AG20443 (cell line): ENCODE data around the gene C1orf52.

ENCODE experiments used
- DNase-seq: peaks from one replicate; pipeline ENCODE4 v3.0.0; 2012; ENCODE audit warnings: low spot score, mixed read lengths

Gene C1orf52

DNA sequence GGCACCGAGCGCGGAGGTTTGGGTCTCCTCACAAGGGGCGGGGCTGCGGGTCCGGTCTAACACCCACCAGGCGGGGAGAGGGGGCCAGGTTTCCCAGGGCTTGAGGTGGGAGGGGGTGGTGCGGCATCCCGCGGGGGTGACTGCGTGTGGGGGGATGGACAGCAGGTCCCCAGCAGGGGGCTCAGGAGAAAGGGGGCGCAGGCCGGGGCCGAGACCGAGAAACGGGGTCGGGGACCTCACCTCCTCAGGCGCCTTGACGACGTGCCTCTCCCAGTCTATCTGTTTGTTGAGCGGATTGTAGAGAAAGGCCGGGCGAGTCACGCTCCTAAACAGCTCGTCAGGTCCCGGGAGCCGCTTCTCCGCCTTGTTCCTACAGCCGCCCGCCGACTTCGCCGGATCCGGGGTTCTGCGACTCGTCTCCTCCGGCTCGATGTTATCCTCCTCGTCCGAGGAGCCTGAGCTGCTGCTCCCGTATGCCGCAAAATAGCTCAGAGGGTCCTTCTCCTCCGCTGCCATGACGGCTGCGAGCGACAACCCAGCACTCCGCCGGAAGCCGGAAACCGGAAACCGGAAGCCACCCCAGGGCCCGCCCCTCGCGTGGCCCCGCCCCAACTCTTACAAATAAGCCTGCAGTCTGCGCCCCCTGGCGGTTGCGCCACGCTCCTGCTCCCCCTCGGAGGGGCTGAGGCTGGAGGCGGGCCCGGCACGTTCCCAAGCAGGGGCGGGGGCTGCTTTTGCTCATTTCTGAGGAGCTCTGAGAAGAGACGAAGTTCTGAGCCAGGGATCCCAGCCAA is at the start of gene C1orf52:
C1orf52 (minus strand) TSS at position 545 of the 794 bp plus-strand sequence; CDS start at position 516, 29 bp downstream.
- peak; percentile 95 for DNase-seq

DNA sequence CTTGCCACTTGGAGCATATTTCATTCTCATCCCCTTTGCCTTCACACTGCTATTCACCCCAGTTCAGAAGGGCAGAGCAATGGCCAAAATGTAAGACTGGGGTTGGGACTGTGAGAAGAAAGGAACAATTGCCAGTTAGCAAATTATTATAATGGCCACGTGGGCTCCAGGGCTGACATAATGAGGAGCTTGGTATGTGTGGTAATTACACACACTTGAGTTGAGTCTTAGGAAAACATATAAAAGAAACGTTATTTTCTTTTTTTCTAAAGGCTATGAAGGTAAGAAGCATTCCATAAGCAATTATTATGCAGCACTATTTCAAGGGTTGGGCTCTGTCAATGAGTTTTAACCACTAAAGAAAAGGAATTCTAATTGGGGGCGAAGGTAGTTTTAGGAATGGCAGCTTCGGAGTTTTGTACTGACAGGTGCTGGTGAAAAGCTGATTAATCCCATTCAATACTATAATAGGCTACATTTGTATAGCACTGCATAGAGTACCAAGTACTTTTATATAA is 49.4 kb upstream of the C1orf52 start:
- no peak for DNase-seq

DNA sequence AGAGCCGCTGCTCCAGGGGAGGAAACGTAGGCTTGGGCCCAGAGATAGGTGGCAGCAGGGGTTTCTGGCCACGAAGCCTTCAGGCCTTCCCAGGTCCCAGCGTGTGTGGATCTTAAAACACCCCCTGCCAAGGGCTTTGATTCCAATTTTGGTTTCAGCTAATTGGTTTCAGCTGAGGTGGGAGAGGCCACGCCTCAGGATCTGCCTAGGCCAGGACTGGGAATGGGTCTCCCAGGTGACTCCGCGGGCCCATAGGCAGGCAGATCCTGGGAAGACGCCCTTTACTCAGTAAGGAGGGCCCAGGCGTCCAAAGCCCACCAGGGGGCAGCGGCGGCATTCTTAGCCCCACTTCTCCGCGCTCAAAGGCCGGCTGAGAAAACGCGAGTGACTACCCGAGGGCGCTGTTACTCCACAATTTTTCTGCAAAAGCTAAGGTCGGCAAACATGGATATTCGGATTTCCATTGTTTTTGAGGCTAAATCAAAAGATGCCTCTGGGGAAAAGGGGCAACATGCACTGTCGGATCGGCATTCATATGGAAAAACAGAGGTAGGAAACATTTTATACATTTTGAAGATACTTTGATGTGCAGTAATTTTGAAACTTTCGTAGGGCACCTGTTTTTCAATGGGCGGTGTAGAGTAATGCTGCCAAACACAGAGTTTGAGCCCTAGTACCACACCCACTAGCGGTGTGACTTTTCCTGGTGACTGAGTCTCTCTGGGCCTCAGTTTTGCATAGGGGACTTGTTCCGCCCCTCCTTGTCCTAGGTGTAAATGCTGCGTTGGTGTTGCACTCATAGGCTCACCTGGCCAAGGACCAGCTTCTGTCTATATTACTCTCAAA is 48.7 kb upstream of the C1orf52 start:
- DNase-seq, result peak; percentile 85

GRCh38 chr1:85306236-85306635 is 46.8 kb upstream of the C1orf52 start:
- DNase-seq, result no peak

GRCh38 chr1:85303440-85304162 is 44.1 kb upstream of the C1orf52 start:
- DNase-seq, result peak; percentile 25

DNA sequence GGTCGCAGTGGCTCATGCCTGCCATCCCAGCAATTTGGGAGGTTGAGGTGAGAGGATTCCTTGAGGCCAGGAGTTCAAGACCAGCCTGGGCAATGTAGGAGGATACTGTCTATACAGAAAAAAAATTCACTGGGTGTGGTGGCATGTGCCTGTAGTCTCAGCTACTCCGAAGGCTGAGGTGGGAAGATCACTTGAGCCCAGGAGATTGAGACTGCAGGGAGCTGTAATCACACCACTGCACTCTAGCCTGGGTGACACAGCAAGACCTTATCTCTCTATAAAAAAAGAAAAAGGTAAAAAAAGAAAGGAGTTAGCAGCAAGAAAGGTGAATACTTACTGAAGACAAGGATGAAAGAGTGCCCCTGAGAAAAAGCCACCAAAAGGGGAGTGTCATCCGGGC is 40.7 kb upstream of the C1orf52 start:
- DNase-seq, result no peak

GRCh38 chr1:85297855-85298629 is 38.6 kb upstream of the C1orf52 start:
- peak; percentile 80 for DNase-seq

DNA sequence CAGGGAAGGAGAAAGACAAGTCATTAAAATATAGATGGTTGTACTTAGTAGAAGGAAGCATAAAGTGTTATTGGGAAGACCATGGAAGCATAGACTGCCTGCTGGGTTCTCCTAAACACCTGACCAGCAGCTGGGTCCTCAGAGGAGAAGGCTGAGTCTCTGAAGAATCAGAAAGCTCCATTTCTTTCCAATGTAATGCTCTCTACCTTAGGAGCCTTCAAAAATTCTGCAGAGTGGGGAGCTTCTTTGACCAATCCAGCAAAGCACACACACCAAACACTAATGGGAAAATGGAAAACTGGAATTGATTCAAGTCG is 38.0 kb upstream of the C1orf52 start:
- DNase-seq, result no peak

GRCh38 chr1:85296980-85297379 is 37.5 kb upstream of the C1orf52 start:
- DNase-seq, result no peak

DNA sequence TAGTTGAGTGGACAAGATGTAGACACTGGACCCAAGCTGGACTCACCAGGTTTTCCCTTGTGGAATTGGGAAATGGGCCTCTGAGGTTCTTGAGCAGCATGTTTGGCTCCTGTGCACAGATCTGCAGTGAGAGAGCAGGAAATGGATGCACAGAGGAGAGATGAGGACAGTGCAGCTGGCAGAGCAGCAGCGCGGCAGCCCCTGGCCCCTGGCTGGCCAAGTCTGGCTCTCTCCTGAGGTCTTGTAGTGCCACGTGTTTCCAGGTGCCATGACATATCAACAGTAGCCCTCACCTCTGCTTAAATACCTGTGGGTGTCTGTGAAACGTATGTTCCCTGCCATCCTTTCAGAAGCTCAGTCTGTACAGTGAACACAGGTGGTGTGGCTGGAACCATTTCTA is 36.2 kb upstream of the C1orf52 start:
- DNase-seq, result no peak

DNA sequence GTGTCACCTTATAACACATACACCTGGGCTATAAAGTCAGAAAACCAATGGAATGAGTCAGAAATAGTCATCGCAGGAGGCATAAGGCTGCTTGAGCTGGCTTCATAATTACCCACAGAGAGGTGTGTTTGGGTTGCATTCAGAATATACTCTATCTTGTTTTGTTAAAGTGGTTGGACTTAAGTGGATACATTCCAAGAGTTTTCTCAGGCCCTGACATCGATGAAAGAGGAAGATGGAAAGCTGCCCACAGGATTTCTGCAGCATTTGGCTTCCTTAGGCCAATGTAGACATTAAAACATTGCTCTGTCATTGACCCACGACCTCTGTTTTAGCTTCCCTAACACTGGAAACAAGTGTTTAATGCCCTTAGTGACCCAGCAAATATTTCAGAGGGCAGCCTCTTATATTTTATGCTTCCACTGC is 35.6 kb upstream of the C1orf52 start:
- no peak for DNase-seq

- DNase-seq, result peak; percentile 35
Observed at GRCh38 chr1:85290826-85291225, 31.4 kb upstream of the C1orf52 start.

- DNase-seq, result no peak
Observed at GRCh38 chr1:85289848-85290335, 30.4 kb upstream of the C1orf52 start.

DNA sequence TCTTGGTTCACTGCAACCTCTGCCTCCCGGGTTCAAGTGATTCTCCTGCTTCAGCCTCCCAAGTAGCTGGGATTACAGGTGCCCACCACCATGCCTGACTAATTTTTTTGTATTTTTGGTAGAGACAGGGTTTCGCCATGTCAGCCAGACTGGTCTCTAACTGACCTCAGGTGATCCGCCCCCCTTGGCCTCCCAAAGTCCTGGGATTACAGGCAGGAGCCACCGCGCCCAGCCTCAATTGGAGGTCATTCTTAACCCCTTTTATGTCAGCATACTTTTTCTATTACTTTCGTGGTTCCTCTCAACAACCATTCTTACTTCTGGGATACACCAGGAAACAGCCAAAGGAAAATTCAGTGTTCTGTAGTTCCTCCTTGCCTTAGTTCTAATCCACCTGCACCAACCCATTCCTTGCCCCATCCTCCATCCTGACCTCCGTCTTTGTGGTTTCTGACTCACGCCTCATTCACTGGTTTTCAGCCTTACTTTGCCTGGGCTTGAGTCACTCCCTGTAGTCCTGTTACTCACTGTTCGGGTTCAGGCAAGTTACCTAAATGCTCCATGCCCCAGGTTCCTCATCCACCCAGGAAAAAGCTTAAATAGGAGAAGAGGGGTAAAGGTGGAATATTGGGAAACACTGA is 29.9 kb upstream of the C1orf52 start:
- peak; percentile 79 for DNase-seq

- DNase-seq, result no peak
Observed at GRCh38 chr1:85284202-85284601, 24.7 kb upstream of the C1orf52 start.

- no peak for DNase-seq
Observed at GRCh38 chr1:85283475-85284199, 24.2 kb upstream of the C1orf52 start.

DNA sequence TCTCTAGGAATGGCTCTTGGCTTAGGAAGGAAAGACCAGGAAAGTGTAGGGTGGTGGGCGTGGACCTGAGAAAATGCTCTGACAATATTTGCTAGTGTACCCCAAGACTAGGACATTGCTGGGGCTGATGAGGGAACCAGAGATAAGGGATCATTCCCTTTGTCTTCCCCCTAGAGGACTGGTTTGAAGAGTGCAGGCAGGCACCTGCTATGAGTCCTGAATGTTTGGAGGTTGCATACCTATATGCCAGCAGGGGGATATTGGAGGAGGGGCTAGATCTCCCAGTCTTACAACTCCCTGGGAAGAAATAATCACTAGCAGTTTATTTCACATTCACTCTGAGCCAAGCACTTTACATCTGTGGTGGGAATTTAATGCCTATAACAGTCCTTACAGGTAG is 23.0 kb upstream of the C1orf52 start:
- no peak for DNase-seq

DNA sequence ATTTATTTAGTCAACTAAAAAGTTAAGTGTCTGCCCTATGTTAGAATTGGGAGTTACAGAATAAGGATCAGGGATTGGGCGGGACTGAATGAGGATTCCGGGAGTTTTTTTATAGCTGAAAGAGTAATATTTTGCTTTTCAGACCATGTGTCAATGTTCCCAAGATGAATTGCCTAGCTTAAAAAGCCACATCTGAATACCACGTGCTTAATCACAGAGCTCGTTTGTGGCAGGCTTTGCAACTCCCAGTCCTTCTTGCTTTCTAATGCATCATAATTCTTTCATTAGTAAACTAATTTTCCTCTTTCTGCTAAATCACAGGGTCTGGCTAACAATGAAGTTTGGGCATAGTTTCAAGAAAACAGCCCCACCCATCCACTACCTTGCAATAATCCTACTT is 21.2 kb upstream of the C1orf52 start:
- no peak for DNase-seq

- no peak for DNase-seq
Observed at GRCh38 chr1:85279458-85280080, 20.1 kb upstream of the C1orf52 start.

DNA sequence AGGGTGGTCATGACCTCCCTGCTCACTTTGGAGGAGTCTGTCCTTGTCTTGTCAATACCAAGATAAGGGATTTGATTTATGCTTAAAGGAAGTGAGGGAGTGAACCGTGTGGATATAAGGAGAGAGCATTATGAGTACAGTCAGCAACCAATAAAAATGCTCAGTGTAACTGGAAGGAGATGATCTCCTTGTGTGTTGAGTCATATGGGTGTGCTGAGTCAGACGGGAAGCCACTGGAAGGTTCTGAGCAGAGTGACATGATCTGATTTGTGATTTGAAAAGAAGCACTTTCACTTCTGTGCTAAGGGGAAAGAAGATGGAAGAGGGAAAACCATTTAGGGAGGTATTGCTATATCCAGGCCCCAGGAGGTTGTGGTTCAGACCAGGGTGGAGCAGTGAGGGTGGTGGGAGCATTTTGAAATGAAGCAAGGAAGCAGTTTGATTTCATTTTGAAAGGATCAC is 19.4 kb upstream of the C1orf52 start:
- peak; percentile 72 for DNase-seq
